ENCODE measurements around the gene CASP6.

CASP6 gene

GRCh38 chr4:109702950-109703663 is at the start of gene CASP6:
CASP6 (minus strand) TSS chr4:109703445; CDS start chr4:109703395, 50 bp downstream.
- peak; percentile 81 for DNase-seq

GRCh38 chr4:109752525-109752924 is 49.3 kb upstream of the CASP6 start:
- no peak for DNase-seq

GRCh38 chr4:109751852-109752251 is 48.6 kb upstream of the CASP6 start:
- DNase-seq = no peak

GRCh38 chr4:109750652-109751244 is 47.5 kb upstream of the CASP6 start:
- DNase-seq = no peak

GRCh38 chr4:109749388-109750082 is 46.3 kb upstream of the CASP6 start:
- no peak for DNase-seq

GRCh38 chr4:109748114-109748513 is 44.9 kb upstream of the CASP6 start:
- DNase-seq = no peak

GRCh38 chr4:109746728-109747127 is 43.5 kb upstream of the CASP6 start:
- DNase-seq = no peak

- no peak for DNase-seq
These were observed 42.6 kb upstream of the CASP6 start for GRCh38 chr4:109745830-109746229.

GRCh38 chr4:109739547-109739946 is 36.3 kb upstream of the CASP6 start:
- DNase-seq = no peak

- no peak for DNase-seq
These were observed 35.0 kb upstream of the CASP6 start for GRCh38 chr4:109738104-109738872.

- no peak for DNase-seq
These were observed 32.5 kb upstream of the CASP6 start for GRCh38 chr4:109735566-109736365.

GRCh38 chr4:109733728-109734127 is 30.5 kb upstream of the CASP6 start:
- DNase-seq = no peak

- DNase-seq = no peak
These were observed 27.6 kb upstream of the CASP6 start for GRCh38 chr4:109730619-109731545.

GRCh38 chr4:109729718-109730618 is 26.7 kb upstream of the CASP6 start, which contains the start of gene PLA2G12A:
PLA2G12A (minus strand) TSS chr4:109730070; CDS start chr4:109729809, 261 bp downstream.
- peak; percentile 77 for DNase-seq

- DNase-seq = peak; percentile 37
These were observed 26.0 kb upstream of the CASP6 start for GRCh38 chr4:109729117-109729717.

GRCh38 chr4:109728385-109728784 is 25.1 kb upstream of the CASP6 start:
- no peak for DNase-seq

- DNase-seq = no peak
These were observed 19.9 kb upstream of the CASP6 start for GRCh38 chr4:109723110-109723509.

GRCh38 chr4:109722357-109722756 is 19.1 kb upstream of the CASP6 start:
- no peak for DNase-seq

GRCh38 chr4:109721033-109721432 is 17.8 kb upstream of the CASP6 start:
- no peak for DNase-seq

GRCh38 chr4:109719604-109720003 is 16.4 kb upstream of the CASP6 start:
- no peak for DNase-seq
